ENCODE data around the gene TOMM34.

Gene TOMM34

DNA sequence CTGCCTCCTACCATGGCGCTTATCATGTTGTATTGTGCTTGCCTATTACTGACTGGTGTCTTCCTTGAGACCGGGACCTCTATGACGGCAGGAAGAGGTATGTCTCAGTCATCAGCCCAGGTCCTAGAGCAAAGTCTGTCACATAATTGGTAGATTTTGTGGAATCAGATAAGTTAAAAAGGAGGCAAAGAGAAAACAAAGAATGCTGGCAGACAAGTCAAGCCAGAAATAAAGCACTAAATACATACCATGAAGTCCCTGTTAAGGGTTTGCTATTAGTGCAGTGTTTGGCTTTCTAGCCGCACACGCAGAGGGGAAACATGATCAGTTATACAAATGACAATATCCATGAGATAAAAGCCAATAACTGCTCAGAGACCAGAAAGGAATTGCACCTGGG lies 6.0 kb downstream of the TOMM34 start:
- peaks cover 60% of the 10 kb centered on the region for H4K20me1 ChIP-seq
- no peak overlapping the region; the same call in 1 of the 2 replicates for H3K4me2 ChIP-seq
- H3K36me3 ChIP-seq, result peaks cover 92% of the 10 kb centered on the region
- H3K4me1 ChIP-seq, result peaks cover 53% of the 10 kb centered on the region
- H3K27ac ChIP-seq, result no peak overlapping the region
- no peaks in the 10 kb centered on the region for H3K9me3 ChIP-seq
- H3K27me3 ChIP-seq, result no peaks in the 10 kb centered on the region
- no peak overlapping the region for H3K4me3 ChIP-seq
- H3K9ac ChIP-seq, result no peak overlapping the region
- TF ChIP-seq Cebpa-rat (IDR thresholded peaks at IDR 0.05), result no peak

DNA sequence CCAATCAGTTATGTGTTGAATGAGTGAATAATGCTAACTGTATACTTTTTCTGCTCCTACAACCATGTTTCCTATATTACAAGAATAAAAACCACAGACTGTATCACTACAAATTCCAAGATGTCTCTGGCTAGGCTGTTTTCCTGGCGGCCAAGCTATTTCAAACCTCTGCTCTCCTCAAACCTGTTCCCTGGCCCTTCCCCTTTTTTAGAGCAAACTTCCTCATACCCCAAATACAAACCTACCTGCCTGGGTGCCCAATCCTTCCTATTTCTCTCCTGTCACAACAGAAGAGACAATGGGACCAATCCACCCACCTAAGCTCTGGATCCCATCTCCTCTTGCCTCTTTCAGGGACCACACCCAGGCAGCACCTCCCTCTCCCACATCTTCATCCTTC lies 7.5 kb downstream of the TOMM34 start:
- Histone ChIP-seq H3K4me1 (peaks cover 42% of the 10 kb centered on the region), H3K27ac (no peak overlapping the region), H3K4me2 (peak overlapping the region; percentile 53), H3K9me3 (no peaks in the 10 kb centered on the region), H3K36me3 (peaks cover 98% of the 10 kb centered on the region), H4K20me1 (peaks cover 58% of the 10 kb centered on the region), H3K4me3 (no peak overlapping the region), H3K27me3 (no peaks in the 10 kb centered on the region), H3K9ac (no peak overlapping the region)
- no peak for TF ChIP-seq Cebpa-rat (IDR thresholded peaks at IDR 0.05)

DNA sequence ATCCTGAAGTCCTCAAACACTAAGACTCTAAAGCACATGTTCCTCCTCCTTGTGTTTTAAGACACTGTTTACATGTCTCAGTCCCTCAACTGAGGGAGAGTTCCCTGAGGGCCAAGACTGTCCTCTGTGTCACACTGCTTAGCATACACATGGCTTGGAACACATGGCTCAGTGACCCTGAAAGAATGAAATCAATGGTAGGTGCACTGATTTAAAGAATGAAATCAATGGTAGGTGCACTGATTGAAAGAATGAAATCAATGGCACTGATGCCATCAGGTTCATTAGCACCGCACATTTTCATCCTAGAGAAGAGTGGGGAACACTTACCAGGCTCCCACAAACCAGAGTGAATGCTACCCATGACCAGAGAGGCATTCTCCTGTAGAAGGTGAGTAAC lies 9.8 kb downstream of the TOMM34 start:
- no peaks in the 10 kb centered on the region for H3K9me3 ChIP-seq
- H3K36me3 ChIP-seq, result peaks cover 100% of the 10 kb centered on the region
- no peak overlapping the region for H3K4me3 ChIP-seq
- H4K20me1 ChIP-seq, result peaks cover 64% of the 10 kb centered on the region
- H3K4me1 ChIP-seq, result peaks cover 31% of the 10 kb centered on the region
- no peak overlapping the region for H3K4me2 ChIP-seq
- no peak for TF ChIP-seq Cebpa-rat (IDR thresholded peaks at IDR 0.05)
- no peak overlapping the region for H3K27ac ChIP-seq
- H3K27me3 ChIP-seq, result no peaks in the 10 kb centered on the region
- H3K9ac ChIP-seq, result no peak overlapping the region

DNA sequence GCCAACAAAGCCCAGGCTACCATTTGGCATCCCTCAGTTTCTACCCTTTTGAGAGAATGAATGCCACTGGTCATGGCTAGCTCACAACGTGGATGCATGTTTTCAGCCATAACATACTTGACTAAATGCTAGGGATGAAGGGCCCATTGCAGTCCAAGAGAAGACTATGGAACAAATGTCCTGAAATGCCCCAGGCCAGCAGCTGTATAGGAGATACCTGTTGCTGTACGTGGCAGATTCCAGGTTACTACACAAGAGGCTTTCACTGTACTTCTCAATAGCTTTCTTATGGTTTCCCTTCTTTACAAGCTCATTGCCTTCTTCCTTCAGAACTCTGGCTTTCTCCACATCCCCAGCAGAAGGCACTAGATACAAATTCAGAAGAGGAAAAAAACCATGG lies 11.7 kb downstream of the TOMM34 start:
- H3K4me3 ChIP-seq, result no peak overlapping the region

DNA sequence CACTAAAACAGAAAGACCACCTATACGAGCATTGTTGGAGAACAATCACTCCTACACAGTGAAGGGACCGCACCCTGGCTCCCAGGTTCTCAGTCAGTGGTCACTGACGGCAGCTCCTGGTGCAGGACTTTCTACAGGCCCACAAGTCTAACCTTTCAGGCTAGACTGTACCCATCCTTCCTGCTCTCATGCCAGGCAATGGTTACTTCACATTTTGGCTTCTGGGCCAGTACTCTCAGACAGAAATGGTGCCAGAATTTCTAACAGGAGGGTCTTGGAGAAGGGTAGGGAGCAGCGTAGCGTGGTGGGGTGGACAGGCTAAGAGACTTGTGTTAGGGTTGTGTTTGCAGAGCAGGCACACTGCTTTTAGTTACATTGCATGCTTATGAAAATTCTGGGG lies 12.1 kb downstream of the TOMM34 start:
- Histone ChIP-seq H3K9me3 (no peaks in the 10 kb centered on the region), H3K36me3 (peaks cover 100% of the 10 kb centered on the region), H3K27me3 (no peaks in the 10 kb centered on the region), H3K9ac (no peak overlapping the region), H3K27ac (no peak overlapping the region), H3K4me3 (no peak overlapping the region), H3K4me1 (peaks cover 11% of the 10 kb centered on the region), H4K20me1 (peaks cover 71% of the 10 kb centered on the region), H3K4me2 (no peak overlapping the region)
- no peak for TF ChIP-seq Cebpa-rat (IDR thresholded peaks at IDR 0.05)

More for the DNA sequence above, 11.7 kb downstream of the TOMM34 start:
- no peaks in the 10 kb centered on the region for H3K9me3 ChIP-seq
- no peaks in the 10 kb centered on the region for H3K27me3 ChIP-seq
- H3K4me1 ChIP-seq, result peaks cover 15% of the 10 kb centered on the region
- H3K9ac ChIP-seq, result no peak overlapping the region
- no peak overlapping the region for H3K4me2 ChIP-seq
- no peak overlapping the region for H3K27ac ChIP-seq
- H3K36me3 ChIP-seq, result peaks cover 100% of the 10 kb centered on the region
- no peak for TF ChIP-seq Cebpa-rat (IDR thresholded peaks at IDR 0.05)
- H4K20me1 ChIP-seq, result peaks cover 71% of the 10 kb centered on the region

DNA sequence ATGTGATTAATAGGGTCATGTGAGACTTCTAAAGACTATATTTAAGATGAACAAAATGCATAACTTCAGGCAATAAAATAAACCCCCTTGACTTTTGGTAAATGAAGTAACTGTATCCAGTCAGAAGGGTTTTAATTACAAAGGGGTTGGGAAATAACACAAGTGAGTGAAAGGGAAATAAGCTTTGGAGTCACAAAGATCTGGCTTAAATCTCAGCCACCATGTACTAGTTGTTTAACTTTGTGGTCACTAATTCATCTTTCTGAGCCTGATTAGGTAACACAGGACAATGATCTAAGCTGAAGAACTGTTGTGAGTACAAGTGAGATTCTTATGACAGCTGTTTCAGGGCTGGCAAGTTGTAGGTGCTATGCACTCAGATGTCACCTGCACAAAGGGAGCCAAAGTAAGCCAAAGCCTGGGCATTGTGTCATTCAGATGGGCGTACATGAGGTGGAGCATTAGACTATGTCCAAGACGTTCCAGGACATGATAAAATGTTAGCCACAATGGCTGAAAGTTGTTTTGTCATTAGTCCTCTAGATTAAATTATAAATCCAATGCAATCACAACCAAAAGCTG lies 13.8 kb downstream of the TOMM34 start:
- TF ChIP-seq Cebpa-rat (IDR thresholded peaks at IDR 0.05), result no peak
- no peaks in the 10 kb centered on the region for H3K4me1 ChIP-seq
- no peak overlapping the region for H3K9ac ChIP-seq
- H3K4me3 ChIP-seq, result no peak overlapping the region
- H3K27ac ChIP-seq, result no peak overlapping the region
- peaks cover 100% of the 10 kb centered on the region for H3K36me3 ChIP-seq
- H3K9me3 ChIP-seq, result no peaks in the 10 kb centered on the region
- H3K27me3 ChIP-seq, result no peaks in the 10 kb centered on the region
- no peak overlapping the region for H3K4me2 ChIP-seq
- peaks cover 71% of the 10 kb centered on the region for H4K20me1 ChIP-seq

DNA sequence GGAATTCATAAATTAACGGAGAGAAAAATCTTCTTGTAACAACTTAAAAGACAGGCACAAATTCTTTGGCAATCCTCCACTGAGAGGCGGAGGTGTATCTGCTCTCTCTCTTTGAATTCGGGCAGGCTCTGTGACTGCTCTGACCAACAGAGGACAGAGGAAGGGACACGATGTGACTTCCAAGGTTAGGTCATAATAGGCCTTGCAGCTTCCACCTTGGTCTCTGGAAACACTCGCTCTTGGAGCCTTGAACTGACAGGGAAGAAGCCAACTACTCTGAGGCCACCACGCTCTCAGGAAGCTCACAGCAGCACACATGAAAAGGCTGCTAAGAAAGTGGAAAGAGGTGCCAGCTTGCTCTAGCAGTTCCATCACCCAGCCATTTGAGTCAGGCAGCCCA lies 14.9 kb downstream of the TOMM34 start:
- Histone ChIP-seq H3K36me3 (peaks cover 100% of the 10 kb centered on the region), H3K9ac (no peak overlapping the region)
- no peak for TF ChIP-seq Cebpa-rat (IDR thresholded peaks at IDR 0.05)

DNA sequence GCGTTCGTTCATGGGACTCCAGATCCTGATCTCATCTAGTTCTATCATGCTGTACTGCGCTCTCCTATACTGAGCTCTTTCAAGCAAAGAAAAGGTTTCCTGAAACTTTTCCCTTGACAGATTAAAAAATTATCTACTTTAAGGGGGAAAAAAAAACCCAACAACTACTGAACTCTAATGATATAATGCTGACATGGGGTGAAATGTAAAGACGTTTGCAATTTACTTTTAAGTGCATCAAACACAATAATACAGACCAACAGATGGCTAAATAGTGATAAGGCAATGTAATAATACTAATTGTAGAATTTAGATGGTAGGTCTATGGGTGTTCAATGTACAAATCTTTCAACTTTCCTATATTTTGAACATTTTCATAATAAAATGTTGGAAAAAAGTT lies 16.4 kb downstream of the TOMM34 start:
- Histone ChIP-seq H3K36me3 (peaks cover 100% of the 10 kb centered on the region), H4K20me1 (peaks cover 64% of the 10 kb centered on the region)
- no peak for TF ChIP-seq Cebpa-rat (IDR thresholded peaks at IDR 0.05)

More for the DNA sequence above, 14.9 kb downstream of the TOMM34 start:
- Histone ChIP-seq H4K20me1 (peaks cover 73% of the 10 kb centered on the region), H3K4me2 (no peak overlapping the region), H3K4me1 (no peaks in the 10 kb centered on the region), H3K4me3 (no peak overlapping the region), H3K27ac (no peak overlapping the region), H3K27me3 (no peaks in the 10 kb centered on the region), H3K9me3 (no peaks in the 10 kb centered on the region)

DNA sequence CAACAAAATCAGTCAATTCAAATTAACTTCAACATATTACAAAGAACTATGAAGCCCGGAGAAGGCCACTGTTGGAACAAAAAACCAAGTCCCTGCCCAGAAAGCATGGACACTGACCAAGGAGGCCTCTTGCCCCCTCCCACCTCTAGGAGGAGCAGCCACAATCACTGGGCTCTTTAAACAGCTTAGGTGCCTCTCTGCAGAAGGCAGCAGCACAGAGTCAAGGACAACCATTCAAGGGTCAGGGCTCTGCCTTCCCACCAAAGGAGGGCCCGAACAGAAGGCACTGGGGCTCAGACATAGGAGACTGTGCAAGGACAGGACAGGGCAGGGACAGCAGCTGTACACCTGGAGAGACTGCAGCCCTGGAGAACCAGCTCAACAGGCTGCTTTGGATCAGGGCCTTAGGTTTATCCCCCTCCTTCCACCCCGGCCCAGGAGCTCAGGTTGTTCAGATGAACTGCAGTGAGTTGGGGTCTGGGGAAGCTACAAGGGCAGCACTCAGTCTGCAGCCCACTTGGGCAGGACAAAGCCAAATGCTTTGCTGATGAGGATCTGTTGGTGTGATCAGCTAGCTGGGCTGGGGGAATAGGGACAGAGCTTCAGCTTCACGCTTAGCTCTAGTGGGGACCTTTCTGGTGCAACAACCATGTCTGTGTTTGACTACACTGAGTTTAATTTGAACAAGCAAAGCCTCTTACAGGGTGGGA lies 17.8 kb downstream of the TOMM34 start:
- TF ChIP-seq Cebpa-rat (IDR thresholded peaks at IDR 0.05), result no peak
- peaks cover 100% of the 10 kb centered on the region for H3K36me3 ChIP-seq

More for the DNA sequence above, 16.4 kb downstream of the TOMM34 start:
- no peak overlapping the region for H3K4me2 ChIP-seq
- H3K27me3 ChIP-seq, result no peaks in the 10 kb centered on the region
- no peak overlapping the region for H3K4me3 ChIP-seq
- H3K9me3 ChIP-seq, result no peaks in the 10 kb centered on the region
- no peak overlapping the region for H3K27ac ChIP-seq
- no peak overlapping the region for H3K9ac ChIP-seq
- no peaks in the 10 kb centered on the region for H3K4me1 ChIP-seq

DNA sequence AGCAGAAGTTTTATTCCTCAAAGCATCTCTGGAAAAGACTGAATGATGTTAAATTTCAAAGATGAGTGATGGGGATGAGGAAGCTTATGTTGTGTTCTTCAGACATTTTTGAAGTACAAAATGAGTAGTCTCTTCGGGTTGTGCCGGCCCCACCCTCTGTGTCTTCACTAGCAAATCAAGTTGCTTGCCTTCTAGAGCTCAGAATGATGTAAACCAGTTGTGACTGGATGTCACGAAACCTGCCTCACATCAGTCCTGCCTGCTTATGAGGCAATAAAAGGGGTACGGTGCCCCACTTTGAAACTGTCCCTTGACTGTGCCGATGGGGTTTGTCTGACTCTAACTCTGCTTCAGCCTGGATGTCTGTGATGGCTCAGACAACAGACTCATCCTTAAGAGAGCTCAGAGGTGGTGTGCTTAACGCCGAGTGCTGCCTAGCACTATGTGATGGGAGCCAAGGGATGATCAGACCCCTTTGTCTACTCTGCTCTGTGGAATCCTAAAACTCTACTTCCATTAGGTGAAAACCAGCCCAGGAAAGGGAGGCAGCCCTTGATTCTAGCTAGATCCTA lies 19.0 kb downstream of the TOMM34 start:
- no peak for TF ChIP-seq Cebpa-rat (IDR thresholded peaks at IDR 0.05)
- Histone ChIP-seq H3K36me3 (peaks cover 100% of the 10 kb centered on the region), H3K9me3 (no peaks in the 10 kb centered on the region)

More for the DNA sequence above, 17.8 kb downstream of the TOMM34 start:
- Histone ChIP-seq H3K4me1 (no peaks in the 10 kb centered on the region), H3K9me3 (no peaks in the 10 kb centered on the region), H3K27me3 (no peaks in the 10 kb centered on the region), H3K4me2 (no peak overlapping the region), H4K20me1 (peaks cover 55% of the 10 kb centered on the region), H3K9ac (no peak overlapping the region), H3K27ac (no peak overlapping the region), H3K4me3 (no peak overlapping the region)

More for the DNA sequence above, 19.0 kb downstream of the TOMM34 start:
- Histone ChIP-seq H3K4me3 (no peak overlapping the region), H3K27ac (no peak overlapping the region), H3K27me3 (no peaks in the 10 kb centered on the region), H3K4me1 (no peaks in the 10 kb centered on the region), H3K9ac (no peak overlapping the region), H4K20me1 (peaks cover 44% of the 10 kb centered on the region), H3K4me2 (no peak overlapping the region)
